GM12891 (cell line): Measurements from ENCODE around the gene SMYD3.

Source experiments
- POLR2A ChIP-seq: IDR thresholded peaks from 2 replicates; pipeline ENCODE4 v1.6.1; 2011; ENCODE audit warnings: low read depth, low read length, control low read depth
- POLR2AphosphoS5 ChIP-seq: IDR thresholded peaks from 2 replicates; pipeline ENCODE4 v1.6.1; 2011; ENCODE audit warnings: low read depth, low read length, control low read depth
- TAF1 ChIP-seq: IDR thresholded peaks from 2 replicates; pipeline ENCODE4 v1.6.1; 2011; ENCODE audit warnings: low read depth, low read length, control low read depth

- TF ChIP-seq POLR2AphosphoS5 (no peak), POLR2A (no peak), TAF1 (no peak)
These were observed 113.0 kb downstream of the SMYD3 start for GRCh38 chr1:246394121-246394520.
